Measurements from ENCODE around the gene CMPK1.

Gene CMPK1

GRCh38 chr1:47382399-47382983 lies 48.9 kb downstream of the CMPK1 start:
- TF ChIP-seq, protein P1, sequence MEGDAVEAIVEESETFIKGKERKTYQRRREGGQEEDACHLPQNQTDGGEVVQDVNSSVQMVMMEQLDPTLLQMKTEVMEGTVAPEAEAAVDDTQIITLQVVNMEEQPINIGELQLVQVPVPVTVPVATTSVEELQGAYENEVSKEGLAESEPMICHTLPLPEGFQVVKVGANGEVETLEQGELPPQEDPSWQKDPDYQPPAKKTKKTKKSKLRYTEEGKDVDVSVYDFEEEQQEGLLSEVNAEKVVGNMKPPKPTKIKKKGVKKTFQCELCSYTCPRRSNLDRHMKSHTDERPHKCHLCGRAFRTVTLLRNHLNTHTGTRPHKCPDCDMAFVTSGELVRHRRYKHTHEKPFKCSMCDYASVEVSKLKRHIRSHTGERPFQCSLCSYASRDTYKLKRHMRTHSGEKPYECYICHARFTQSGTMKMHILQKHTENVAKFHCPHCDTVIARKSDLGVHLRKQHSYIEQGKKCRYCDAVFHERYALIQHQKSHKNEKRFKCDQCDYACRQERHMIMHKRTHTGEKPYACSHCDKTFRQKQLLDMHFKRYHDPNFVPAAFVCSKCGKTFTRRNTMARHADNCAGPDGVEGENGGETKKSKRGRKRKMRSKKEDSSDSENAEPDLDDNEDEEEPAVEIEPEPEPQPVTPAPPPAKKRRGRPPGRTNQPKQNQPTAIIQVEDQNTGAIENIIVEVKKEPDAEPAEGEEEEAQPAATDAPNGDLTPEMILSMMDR (IDR thresholded peaks at IDR 0.05; ENCODE audit: control insufficient read depth, insufficient read depth, low read depth, low read length, missing control alignments): no peak
- H3K4me3 ChIP-seq (ENCODE audit: control insufficient read depth, low read depth, low read length): no peak overlapping the region
- DNase-seq (ENCODE audit: low read depth): no peak

DNA sequence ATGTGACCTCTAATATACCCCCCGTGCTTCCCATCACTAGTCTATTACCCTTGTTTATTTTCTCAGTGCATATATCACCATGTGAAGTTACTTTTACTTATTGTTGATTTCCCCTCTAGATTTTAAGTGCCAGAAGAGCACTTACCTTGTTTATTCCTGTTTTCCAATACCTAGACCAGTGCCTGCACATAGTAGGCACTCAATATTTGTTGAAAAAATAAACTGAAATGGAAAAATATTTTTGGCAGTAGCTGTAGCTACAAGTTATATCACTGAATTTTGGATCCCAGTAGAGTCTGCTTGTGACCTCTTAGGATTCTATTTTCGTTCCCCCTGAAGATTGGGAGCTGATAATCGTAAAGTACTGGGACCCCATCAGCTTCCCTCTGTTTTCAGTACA lies 50.5 kb downstream of the CMPK1 start:
- TF ChIP-seq, protein P1 (IDR thresholded peaks at IDR 0.05; ENCODE audit: control insufficient read depth, insufficient read depth, low read depth, low read length, missing control alignments): no peak
- DNase-seq (ENCODE audit: low read depth): no peak
- H3K4me3 ChIP-seq (ENCODE audit: control insufficient read depth, low read depth, low read length): no peak overlapping the region

DNA sequence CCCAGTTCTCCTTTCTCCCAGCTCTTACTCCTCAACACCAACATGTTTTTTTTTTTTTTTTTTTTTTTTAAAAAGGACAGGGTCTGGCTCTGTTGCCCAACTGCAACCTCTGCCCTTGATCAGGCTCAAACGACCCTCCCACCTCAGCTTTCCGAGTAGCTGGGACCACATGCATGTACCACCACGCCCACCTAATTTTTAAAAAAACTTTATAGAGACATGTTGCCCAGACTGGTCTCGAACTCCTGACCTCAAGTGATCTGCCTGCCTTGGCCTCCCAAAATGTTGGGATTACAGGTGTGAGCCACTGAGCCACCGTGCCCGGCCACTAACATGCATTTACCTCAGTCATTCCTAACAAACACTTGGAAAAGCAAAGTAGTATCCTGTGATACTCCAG lies 51.4 kb downstream of the CMPK1 start:
- TF ChIP-seq, protein P1 (IDR thresholded peaks at IDR 0.05; ENCODE audit: control insufficient read depth, insufficient read depth, low read depth, low read length, missing control alignments): no peak
- DNase-seq (ENCODE audit: low read depth): no peak
- H3K4me3 ChIP-seq (ENCODE audit: control insufficient read depth, low read depth, low read length): no peak overlapping the region

DNA sequence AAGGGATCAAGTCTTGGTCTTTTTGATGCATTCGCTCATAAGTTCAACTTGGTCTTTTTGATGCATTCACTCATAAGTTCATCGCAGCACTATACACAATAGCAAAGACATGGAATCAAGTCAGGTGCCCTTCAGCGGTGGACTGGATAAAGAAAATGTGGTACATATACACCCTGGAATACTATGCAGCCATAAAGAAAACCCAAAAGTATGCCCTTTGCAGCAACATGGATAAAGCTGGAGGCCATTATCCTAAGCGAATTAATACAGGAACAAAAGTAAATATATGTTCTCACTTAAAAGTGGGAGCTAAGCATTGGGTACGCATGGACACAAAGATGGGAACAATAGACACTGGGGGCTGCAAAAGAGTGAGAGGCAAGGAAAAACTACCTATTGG lies 52.7 kb downstream of the CMPK1 start:
- no peak overlapping the region for H3K4me3 ChIP-seq (ENCODE audit: control insufficient read depth, low read depth, low read length)
- no peak for DNase-seq (ENCODE audit: low read depth)
- TF ChIP-seq, protein P1 (IDR thresholded peaks at IDR 0.05; ENCODE audit: control insufficient read depth, insufficient read depth, low read depth, low read length, missing control alignments): no peak

GRCh38 chr1:47388030-47388890 lies 54.7 kb downstream of the CMPK1 start:
- no peak for DNase-seq (ENCODE audit: low read depth)
- TF ChIP-seq, protein P1 (IDR thresholded peaks at IDR 0.05; ENCODE audit: control insufficient read depth, insufficient read depth, low read depth, low read length, missing control alignments): no peak
- H3K4me3 ChIP-seq (ENCODE audit: control insufficient read depth, low read depth, low read length): no peak overlapping the region

- TF ChIP-seq, protein P1 (IDR thresholded peaks at IDR 0.05; ENCODE audit: control insufficient read depth, insufficient read depth, low read depth, low read length, missing control alignments): peak; percentile 92
- no peak overlapping the region for H3K4me3 ChIP-seq (ENCODE audit: control insufficient read depth, low read depth, low read length)
- no peak for DNase-seq (ENCODE audit: low read depth)
Observed at GRCh38 chr1:47388891-47389238, 55.3 kb downstream of the CMPK1 start.
